ENCODE data around the gene KCNE3. TPM values are rescaled to one million over a fixed set of nuclear protein-coding genes. Genes with fewer than 3 reads are reported as not detected.

Gene KCNE3
- total RNA-seq, 3 donors from 2014 or later = not detected

Other genes starting within 250 kb of the KCNE3 start
- gene P4HA3, start 155.9 kb downstream of the KCNE3 start, total RNA-seq = not detected
- 1 to 10 TPM; 8.3 to 9.4 (median 8.7) TPM for gene PGM2L1, start 69.1 kb downstream of the KCNE3 start, total RNA-seq
- 1 to 10 TPM; 3.2 to 8.1 (median 5.5) TPM for gene LIPT2, start 26.2 kb upstream of the KCNE3 start, total RNA-seq
- 10 to 100 TPM; 37.5 to 45.7 (median 37.5) TPM for gene POLD3, start 125.0 kb upstream of the KCNE3 start, total RNA-seq

Data from activated T-cell treated with anti-CD3 and anti-CD28 coated beads, Interleukin-2, amount 50 U/mL, for 4 hours (primary cell).